Cardiac muscle cell (in vitro differentiated cells and primary cell): ENCODE data around the gene CST9. TPM values are rescaled to one million over a fixed set of nuclear protein-coding genes. Genes with fewer than 3 reads are reported as not detected.
"Not testable (repeated sequence)": the region's sequence is repeated elsewhere in the genome, so short reads cannot be mapped to it uniquely, and the experiment has no call there.

Experiments used
- DNase-seq, 2 donors: peaks; one replicate each; pipeline versions ENCODE4 v3.0.0 to v3.0.0-alpha.2; 2010 to 2017; ENCODE audit warnings: low read depth in 1 of 2, low spot score in 1 of 2
- H3K27ac ChIP-seq: fragments of 200-600 bp; sonication (generic); 2 replicates; pipeline ENCODE4 v1.5.1; 2016
- H3K27me3 ChIP-seq: fragments of 200-600 bp; sonication (generic); 2 replicates; pipeline ENCODE4 v1.6.0; 2016; ENCODE audit warnings: control low read depth
- H3K36me3 ChIP-seq: fragments of 200-600 bp; sonication (generic); 2 replicates; pipeline ENCODE4 v1.5.1; 2016; ENCODE audit warnings: control low read depth
- H3K4me1 ChIP-seq: fragments of 200-600 bp; sonication (generic); 2 replicates; pipeline ENCODE4 v1.8.1; 2017; ENCODE audit warnings: low read depth, mild to moderate bottlenecking, mixed run types
- H3K4me3 ChIP-seq: fragments of 200-600 bp; sonication (generic); 2 replicates; pipeline ENCODE4 v1.5.1; 2016; ENCODE audit warnings: mild to moderate bottlenecking
- H3K9me3 ChIP-seq: fragments of 200-600 bp; sonication (generic); 2 replicates; pipeline ENCODE4 v1.5.1; 2017; ENCODE audit warnings: low read depth, mild to moderate bottlenecking, control low read depth
- polyA plus RNA-seq: library from polyadenylated mRNA; unstranded; fragments of >200 nt; fragmentation: Nextera tagmentation; extraction: Ambion mirVana; gene quantifications from 2 replicates; pipeline ENCODE4 v1.2.1, GENCODE V29; 2016
- total RNA-seq: library from RNA; depleted of rRNA; stranded (reverse); fragments of >200 nt; gene quantifications from 2 replicates; pipeline ENCODE4 v1.2.3, GENCODE V29; 2016
- TF ChIP-seq, protein P1 (sequence below): IDR thresholded peaks from 2 replicates; pipeline ENCODE4 v1.5.1; 2012; ENCODE audit warnings: low read depth, mild to moderate bottlenecking, low read length

The CST9 gene
- total and polyA plus RNA-seq, 2 experiments from 2014 or later, result not detected

DNA sequence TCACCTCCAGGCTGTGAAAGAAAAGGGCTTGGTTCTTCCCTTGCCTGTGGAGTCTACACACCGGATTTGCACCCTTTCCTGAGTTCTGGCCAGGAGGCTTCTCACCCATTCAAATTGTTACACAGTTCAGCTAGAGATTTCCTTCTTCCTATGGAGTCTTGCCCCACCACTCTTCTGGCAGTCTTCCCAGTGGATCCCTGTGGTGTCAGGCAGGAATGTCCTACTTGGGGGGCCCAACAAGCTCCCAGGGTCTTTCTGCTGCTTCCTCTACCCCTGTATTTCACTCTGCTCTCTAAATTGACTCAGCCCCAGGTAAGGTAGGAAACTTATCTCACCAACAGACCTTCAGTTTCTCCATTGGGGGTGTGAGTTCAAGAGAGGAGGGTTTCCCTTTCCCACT lies 23.4 kb downstream of the CST9 start:
- no peaks in the 10 kb centered on the region for H3K27me3 ChIP-seq
- TF ChIP-seq, protein P1, sequence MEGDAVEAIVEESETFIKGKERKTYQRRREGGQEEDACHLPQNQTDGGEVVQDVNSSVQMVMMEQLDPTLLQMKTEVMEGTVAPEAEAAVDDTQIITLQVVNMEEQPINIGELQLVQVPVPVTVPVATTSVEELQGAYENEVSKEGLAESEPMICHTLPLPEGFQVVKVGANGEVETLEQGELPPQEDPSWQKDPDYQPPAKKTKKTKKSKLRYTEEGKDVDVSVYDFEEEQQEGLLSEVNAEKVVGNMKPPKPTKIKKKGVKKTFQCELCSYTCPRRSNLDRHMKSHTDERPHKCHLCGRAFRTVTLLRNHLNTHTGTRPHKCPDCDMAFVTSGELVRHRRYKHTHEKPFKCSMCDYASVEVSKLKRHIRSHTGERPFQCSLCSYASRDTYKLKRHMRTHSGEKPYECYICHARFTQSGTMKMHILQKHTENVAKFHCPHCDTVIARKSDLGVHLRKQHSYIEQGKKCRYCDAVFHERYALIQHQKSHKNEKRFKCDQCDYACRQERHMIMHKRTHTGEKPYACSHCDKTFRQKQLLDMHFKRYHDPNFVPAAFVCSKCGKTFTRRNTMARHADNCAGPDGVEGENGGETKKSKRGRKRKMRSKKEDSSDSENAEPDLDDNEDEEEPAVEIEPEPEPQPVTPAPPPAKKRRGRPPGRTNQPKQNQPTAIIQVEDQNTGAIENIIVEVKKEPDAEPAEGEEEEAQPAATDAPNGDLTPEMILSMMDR, result no peak
- no peak for DNase-seq
- no peak overlapping the region for H3K27ac ChIP-seq
- no peak overlapping the region for H3K4me3 ChIP-seq
- no peaks in the 10 kb centered on the region for H3K9me3 ChIP-seq
- no peaks in the 10 kb centered on the region for H3K4me1 ChIP-seq
- H3K36me3 ChIP-seq, result no peaks in the 10 kb centered on the region

DNA sequence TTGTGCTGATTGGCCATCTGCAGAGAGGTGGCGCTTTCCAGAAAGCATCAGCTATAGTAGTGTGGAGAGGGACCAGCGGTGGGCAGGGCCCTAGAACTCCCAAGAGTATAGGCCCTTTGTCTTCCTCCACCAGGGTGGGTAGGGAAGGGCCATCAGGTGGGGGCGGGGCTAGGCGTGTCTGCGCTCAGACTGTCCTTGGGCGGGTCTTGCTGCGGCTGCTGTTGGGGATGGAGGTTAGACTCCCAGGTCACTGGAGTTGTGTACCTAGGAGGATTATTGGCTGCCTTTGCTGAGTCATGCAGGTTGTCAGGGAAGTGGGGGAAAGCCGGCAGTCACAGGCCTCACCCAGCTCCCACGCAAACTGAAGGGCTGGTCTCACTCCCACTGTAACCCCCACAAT lies 23.9 kb downstream of the CST9 start:
- H3K36me3 ChIP-seq, H3K27me3 ChIP-seq, H3K4me3 ChIP-seq, H3K9me3 ChIP-seq, DNase-seq, H3K27ac ChIP-seq, H3K4me1 ChIP-seq: not testable (repeated sequence)

DNA sequence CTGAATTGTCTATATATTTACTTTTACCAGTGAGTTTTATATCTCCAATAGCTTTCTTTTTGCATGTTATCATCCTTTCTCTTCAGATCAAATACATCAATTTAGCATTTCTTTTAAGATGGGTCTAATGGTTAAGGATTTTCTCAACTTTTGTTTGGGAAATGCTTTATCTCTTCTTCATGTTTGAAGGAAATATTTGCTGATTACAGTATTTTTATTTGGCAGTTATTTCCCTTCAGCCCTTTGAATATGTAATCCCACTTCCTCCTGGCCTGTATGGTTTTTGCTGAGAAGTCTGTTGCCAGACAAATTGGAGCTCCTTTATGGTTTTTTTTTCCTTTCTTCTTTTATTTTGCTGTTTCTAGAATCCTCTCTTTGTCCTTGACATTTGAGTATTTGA lies 30.7 kb downstream of the CST9 start:
- TF ChIP-seq, protein P1, result no peak
- H3K36me3 ChIP-seq, result no peaks in the 10 kb centered on the region
- H3K4me3 ChIP-seq, result no peak overlapping the region
- no peak for DNase-seq
- H3K27ac ChIP-seq, result no peak overlapping the region
- no peaks in the 10 kb centered on the region for H3K27me3 ChIP-seq
- H3K4me1 ChIP-seq, result no peaks in the 10 kb centered on the region
- H3K9me3 ChIP-seq, result no peaks in the 10 kb centered on the region

DNA sequence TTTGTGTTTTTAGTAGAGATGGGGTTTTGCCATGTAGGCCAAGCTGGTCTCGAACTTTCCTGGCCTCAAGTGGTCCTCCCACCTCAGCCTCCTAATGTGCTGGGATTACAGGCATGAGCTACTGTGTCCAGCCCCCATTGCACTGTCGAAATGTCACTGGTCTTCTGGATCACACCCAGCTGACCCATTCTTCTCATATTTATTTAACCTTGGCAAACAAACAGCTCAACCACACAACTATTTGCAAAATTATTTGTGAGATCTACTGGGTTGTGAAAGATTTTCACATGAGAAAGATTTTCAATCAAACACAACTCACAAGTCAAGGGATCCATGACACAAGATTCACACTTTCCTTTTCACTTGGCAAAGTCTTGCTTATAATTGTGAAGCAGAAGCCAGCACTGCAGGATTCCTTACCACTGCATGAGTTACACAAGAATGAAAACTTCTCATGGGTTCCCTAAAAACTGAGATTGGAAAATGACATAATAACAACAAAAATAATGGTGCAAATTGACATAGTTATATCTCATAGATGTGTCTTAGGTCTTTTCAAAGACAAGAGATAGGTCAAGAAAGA lies 35.4 kb downstream of the CST9 start:
- Histone ChIP-seq H3K9me3 (no peaks in the 10 kb centered on the region), H3K27me3 (no peaks in the 10 kb centered on the region), H3K4me3 (no peak overlapping the region), H3K36me3 (no peaks in the 10 kb centered on the region), H3K4me1 (no peaks in the 10 kb centered on the region), H3K27ac (no peak overlapping the region)
- TF ChIP-seq, protein P1, result no peak
- no peak for DNase-seq

DNA sequence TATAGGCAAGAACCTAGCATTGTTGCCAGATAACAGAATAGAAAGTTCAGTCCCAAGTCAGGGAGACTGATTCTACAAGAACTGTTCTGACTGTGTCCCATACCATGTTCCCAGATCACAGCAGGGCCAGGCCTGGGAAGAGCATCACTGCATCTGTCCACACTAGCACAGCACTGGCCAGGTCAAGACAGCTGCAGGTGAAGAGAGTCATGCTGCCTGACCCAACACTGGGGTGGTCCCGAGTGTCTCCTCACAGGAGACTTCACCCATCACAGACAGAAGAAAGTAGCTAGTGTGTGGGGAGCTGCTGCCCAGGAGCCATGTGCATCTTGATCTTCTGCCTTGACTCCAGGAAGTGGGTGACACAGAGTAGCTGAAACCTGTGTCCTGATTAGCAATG lies 36.1 kb downstream of the CST9 start:
- Histone ChIP-seq H3K27ac (no peak overlapping the region), H3K4me3 (no peak overlapping the region), H3K4me1 (no peaks in the 10 kb centered on the region), H3K27me3 (no peaks in the 10 kb centered on the region), H3K36me3 (no peaks in the 10 kb centered on the region), H3K9me3 (no peaks in the 10 kb centered on the region)
- TF ChIP-seq, protein P1, result no peak
- no peak for DNase-seq

DNA sequence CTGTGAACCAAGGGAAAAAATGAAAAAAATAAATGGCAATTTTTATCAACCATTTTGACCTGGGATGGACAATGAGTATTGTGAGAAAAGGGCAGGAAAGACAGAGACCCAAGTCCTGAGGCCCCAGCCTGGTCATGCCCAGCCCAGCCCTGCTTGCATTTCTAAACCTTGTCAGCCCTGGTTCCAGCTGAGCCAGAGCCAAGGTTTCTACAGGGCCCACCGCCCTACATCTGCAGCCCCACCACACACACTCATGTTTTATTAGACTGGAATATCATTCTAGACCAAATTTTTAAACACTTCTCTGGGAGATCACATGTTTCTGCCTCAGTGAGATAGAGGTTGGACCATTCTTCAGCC lies 36.8 kb downstream of the CST9 start:
- Histone ChIP-seq H3K36me3 (no peaks in the 10 kb centered on the region), H3K27me3 (no peaks in the 10 kb centered on the region), H3K4me1 (no peaks in the 10 kb centered on the region), H3K9me3 (no peaks in the 10 kb centered on the region), H3K27ac (no peak overlapping the region), H3K4me3 (no peak overlapping the region)
- TF ChIP-seq, protein P1, result no peak
- DNase-seq, result no peak
